IMR-90 (cell line): Measurements from ENCODE around the gene LRIG1. TPM values are rescaled to one million over a fixed set of nuclear protein-coding genes. Genes with fewer than 3 reads are reported as not detected.

Experiments used
- ATAC-seq: fragments of 200-7000 bp; cut with Tn5 transposase; 2 replicates; pipeline ENCODE4 v1.9.1; 2020; ENCODE audit warnings: low read depth, mild to moderate bottlenecking, moderate library complexity
- BruUV-seq: library from RNA; stranded (reverse); fragments of 400-500 nt; replicated peaks from 2 replicates; lab custom pipeline; 2021; lab: Mats Ljungman, UMichigan
- CTCF ChIA-PET: fragments of 300-600 bp; formaldehyde crosslinking; extraction: SDS; loops from one replicate; lab custom pipeline; 2021; ENCODE audit warnings: antibody characterized with exemption; lab: Yijun Ruan, JAX
- POLR2A ChIA-PET: fragments of 300-600 bp; sonication (Branson Sonifier 250); formaldehyde crosslinking; loops from one replicate; lab custom pipeline; 2022; ENCODE audit warnings: antibody characterized with exemption; ENCODE audit not compliant: unreplicated experiment; lab: Charles Lee
- DNase-seq: peaks from one replicate; pipeline ENCODE4 v3.0.0; 2013
- H2AFZ ChIP-seq: replicated peaks from 2 replicates; pipeline ENCODE3; 2013; ENCODE audit warnings: low read length, mild to moderate bottlenecking; ENCODE audit not compliant: poor library complexity
- H2AK5ac ChIP-seq: 2 replicates; pipeline ENCODE4 v1.6.1; 2013; ENCODE audit warnings: low read depth, low read length, inconsistent platforms
- H2AK9ac ChIP-seq: replicated peaks from 2 replicates; pipeline ENCODE3; 2013; ENCODE audit warnings: mild to moderate bottlenecking, low read depth, low read length, moderate library complexity; ENCODE audit not compliant: poor library complexity
- H2BK120ac ChIP-seq: 2 replicates; pipeline ENCODE4 v1.6.1; 2013; ENCODE audit warnings: low read depth, low read length, inconsistent platforms
- H2BK15ac ChIP-seq: 3 replicates; pipeline ENCODE4 v1.6.1; 2013; ENCODE audit warnings: low read depth, low read length, inconsistent platforms
- H2BK20ac ChIP-seq: 2 replicates; pipeline ENCODE4 v1.6.1; 2013; ENCODE audit warnings: low read depth, mild to moderate bottlenecking, inconsistent platforms, low read length, moderate library complexity
- H2BK5ac ChIP-seq: 2 replicates; pipeline ENCODE4 v1.6.1; 2013; ENCODE audit warnings: mild to moderate bottlenecking, low read depth, low read length, inconsistent platforms; ENCODE audit not compliant: poor library complexity, severe bottlenecking
- H3K14ac ChIP-seq: replicated peaks from 2 replicates; pipeline ENCODE4 v1.6.1; 2013; ENCODE audit warnings: low read depth, low read length, inconsistent platforms
- H3K18ac ChIP-seq: 2 replicates; pipeline ENCODE4 v1.6.1; 2013; ENCODE audit warnings: low read depth, low read length, control low read depth
- H3K23ac ChIP-seq: 2 replicates; pipeline ENCODE4 v1.6.1; 2013; ENCODE audit warnings: low read depth, low read length, inconsistent platforms
- H3K27ac ChIP-seq: 2 replicates; pipeline ENCODE4 v1.5.1; 2013; ENCODE audit warnings: mild to moderate bottlenecking, control low read depth, low read length; ENCODE audit not compliant: insufficient read depth
- H3K27me3 ChIP-seq: 2 replicates; pipeline ENCODE4 v1.6.1; 2013; ENCODE audit warnings: low read length; ENCODE audit not compliant: control insufficient read depth, insufficient read depth
- H3K36me3 ChIP-seq: 2 replicates; pipeline ENCODE4 v1.6.1; 2013; ENCODE audit warnings: low read length, mixed read lengths; ENCODE audit not compliant: control insufficient read depth, insufficient read depth
- H3K4ac ChIP-seq: 2 replicates; pipeline ENCODE4 v1.6.1; 2013; ENCODE audit warnings: low read depth, low read length, inconsistent platforms
- H3K4me1 ChIP-seq: 2 replicates; pipeline ENCODE4 v1.6.1; 2013; ENCODE audit warnings: low read length, mixed read lengths; ENCODE audit not compliant: control insufficient read depth, insufficient read depth
- H3K4me2 ChIP-seq: 2 replicates; pipeline ENCODE4 v1.6.1; 2013; ENCODE audit warnings: low read depth, mild to moderate bottlenecking, control low read depth, low read length, moderate library complexity
- H3K4me3 ChIP-seq: 2 replicates; pipeline ENCODE4 v1.5.1; 2013; ENCODE audit warnings: low read depth, mild to moderate bottlenecking, control low read depth, low read length, moderate library complexity; ENCODE audit not compliant: insufficient read depth
- H3K56ac ChIP-seq: 2 replicates; pipeline ENCODE4 v1.6.1; 2013; ENCODE audit warnings: low read length, inconsistent platforms; ENCODE audit not compliant: insufficient read depth; ENCODE audit errors: extremely low read depth
- H3K79me1 ChIP-seq, 2 experiments: 2 replicates each; pipeline ENCODE4 v1.6.1; 2013; ENCODE audit warnings: low read length in 2 of 2, inconsistent platforms in 1 of 2, low read depth in 1 of 2
- H3K9ac ChIP-seq: 2 replicates; pipeline ENCODE4 v1.6.1; 2013; ENCODE audit warnings: low read depth, low read length, control low read depth
- H3K9me1 ChIP-seq: 2 replicates; pipeline ENCODE4 v1.6.1; 2013; ENCODE audit warnings: low read length, inconsistent platforms; ENCODE audit not compliant: insufficient read depth
- H3K9me3 ChIP-seq: 2 replicates; pipeline ENCODE4 v1.6.1; 2013; ENCODE audit warnings: low read length; ENCODE audit not compliant: control insufficient read depth, insufficient read depth
- H4K20me1 ChIP-seq: 2 replicates; pipeline ENCODE4 v1.6.1; 2013; ENCODE audit warnings: low read length, inconsistent platforms; ENCODE audit not compliant: insufficient read depth
- H4K5ac ChIP-seq: 2 replicates; pipeline ENCODE4 v1.6.1; 2013; ENCODE audit warnings: mild to moderate bottlenecking, low read depth, low read length, control low read depth
- H4K8ac ChIP-seq, 2 experiments: 2 replicates each; pipeline ENCODE4 v1.6.1; 2013; ENCODE audit warnings: low read depth in 2 of 2, low read length in 2 of 2, control low read depth in 1 of 2, inconsistent platforms in 1 of 2
- H4K91ac ChIP-seq: 2 replicates; pipeline ENCODE4 v1.6.1; 2013; ENCODE audit warnings: low read depth, low read length, inconsistent platforms; ENCODE audit not compliant: insufficient read depth
- CEBPB ChIP-seq: IDR thresholded peaks from 2 replicates; pipeline ENCODE4 v1.6.1; 2012; ENCODE audit warnings: low read depth, low read length, improper control_type of control experiment
- FOS ChIP-seq: fragments of 150-350 bp; IDR thresholded peaks from 2 replicates; pipeline ENCODE4 v1.6.1; 2016; ENCODE audit warnings: low read depth, low read length
- MAFK ChIP-seq: IDR thresholded peaks from 2 replicates; pipeline ENCODE4 v1.6.1; 2012; ENCODE audit warnings: low read depth, low read length, improper control_type of control experiment
- RCOR1 ChIP-seq: IDR thresholded peaks from 2 replicates; pipeline ENCODE4 v1.6.1; 2012; ENCODE audit warnings: mild to moderate bottlenecking, low read length, improper control_type of control experiment; ENCODE audit not compliant: insufficient replicate concordance
- WGBS, 2 experiments: methylation state at CpG; one replicate each; pipeline versions ENCODE4 v1.1.5 to v1.1.7; 2013; ENCODE audit warnings: missing lambda C conversion rate in 2 of 2; ENCODE audit not compliant: insufficient read length in 1 of 2; ENCODE audit errors: extremely low coverage in 2 of 2; 5-methylcytosine and 5-hydroxymethylcytosine counted together
- dilution Hi-C: fragments of 300-500 bp; cut with HindIII; formaldehyde crosslinking; loops from one replicate; pipeline ENCODE4 v1.14.3; 2018; ENCODE audit warnings: low sequenced_read_pairs; ENCODE audit not compliant: unreplicated experiment
- in situ Hi-C: fragments of 300-500 bp; cut with MboI; formaldehyde crosslinking; loops from 3 replicates; pipeline ENCODE4 v1.14.3; 2019; ENCODE audit warnings: low sequenced_read_pairs, inconsistent platforms, mixed read lengths
- intact Hi-C: fragments of 100-400 bp; cut with micrococcal nuclease; formaldehyde crosslinking; loops from 2 replicates; pipeline ENCODE4 v1.10.0; 2022
- polyA plus RNA-seq, 3 experiments: library from polyadenylated mRNA; depleted of rRNA; stranded (reverse); fragments of >200 nt; gene quantifications; 2 replicates each; pipeline ENCODE4 v1.2.3, GENCODE V29; 2012; ENCODE audit warnings: low replicate concordance in 1 of 3
- total RNA-seq: library from RNA; depleted of rRNA; stranded (reverse); fragments of >200 nt; gene quantifications from 2 replicates; pipeline ENCODE4 v1.2.3, GENCODE V29; 2012

The LRIG1 gene
- total and polyA plus RNA-seq, 2 of the 4 experiments (the other 2 are of a cell fraction) = 62.8 to 87.8 TPM

- peak overlapping the region; percentile 24; the same call in 1 of the 2 replicates for H2BK20ac ChIP-seq
- no peak overlapping the region for H3K18ac ChIP-seq
- peak overlapping the region in 1 of 2 experiments; percentile 32; a peak in 1 of 4 replicates for H4K8ac ChIP-seq
- BruUV-seq = no TSS peak
- H2BK15ac ChIP-seq = peak overlapping the region; percentile 71; the same call in 1 of the 3 replicates
- TF ChIP-seq RCOR1 (no peak), MAFK (no peak), CEBPB (no peak), FOS (no peak)
- H2AK9ac ChIP-seq = peak overlapping the region; percentile 74
- H3K4me2 ChIP-seq = no peak overlapping the region
- POLR2A ChIA-PET = no interaction called here
- H3K4me3 ChIP-seq = no peak overlapping the region
- no peaks in the 10 kb centered on the region for H3K27me3 ChIP-seq
- peaks cover 46 to 63% of the 10 kb centered on the region in 2 experiments for H3K79me1 ChIP-seq
- no peak overlapping the region for H3K56ac ChIP-seq
- peaks cover 24% of the 10 kb centered on the region for H3K4me1 ChIP-seq
- H4K20me1 ChIP-seq = no peaks in the 10 kb centered on the region
- CTCF ChIA-PET = interaction anchor here (1.2 kb wide), 1 partner anchor 17 kb away, joined by 3 read pairs; no protein-coding TSS in a partner anchor
- H4K91ac ChIP-seq = no peak overlapping the region; the same call in 1 of the 2 replicates
- H3K9me1 ChIP-seq = peaks cover 33% of the 10 kb centered on the region
- H2BK120ac ChIP-seq = peak overlapping the region; percentile 26; the same call in 1 of the 2 replicates
- no CpG with 5 or more reads among the region's 4 CpGs for WGBS, 2 experiments
- H3K14ac ChIP-seq = 0 out of 2 replicates have a peak overlapping the region, but pooled peaks have one; percentile 24
- dilution Hi-C loops = no loop called here
- H3K4ac ChIP-seq = peak overlapping the region; percentile 38; the same call in 1 of the 2 replicates
- in situ Hi-C loops = no loop called here
- ATAC-seq (no peak; the same call in 1 of the 2 replicates), DNase-seq (no peak)
- H2AFZ ChIP-seq = no peak overlapping the region
- H3K9ac ChIP-seq = no peak overlapping the region
- peak overlapping the region; percentile 61; the same call in 1 of the 2 replicates for H3K23ac ChIP-seq
- H2BK5ac ChIP-seq = no peak overlapping the region
- peaks cover 9% of the 10 kb centered on the region; the same call in 1 of the 2 replicates for H3K36me3 ChIP-seq
- peak overlapping the region; percentile 85 for H2AK5ac ChIP-seq
- no peaks in the 10 kb centered on the region for H3K9me3 ChIP-seq
- no peak overlapping the region for H4K5ac ChIP-seq
- no peak overlapping the region for H3K27ac ChIP-seq
- intact Hi-C loops = no loop called here
These were observed 67.4 kb downstream of the LRIG1 start for GRCh38 chr3:66433522-66433782.
